Measurements from ENCODE around the gene NXPE4.
"Not testable (repeated sequence)": the region's sequence is repeated elsewhere in the genome, so short reads cannot be mapped to it uniquely, and the experiment has no call there.

DNA sequence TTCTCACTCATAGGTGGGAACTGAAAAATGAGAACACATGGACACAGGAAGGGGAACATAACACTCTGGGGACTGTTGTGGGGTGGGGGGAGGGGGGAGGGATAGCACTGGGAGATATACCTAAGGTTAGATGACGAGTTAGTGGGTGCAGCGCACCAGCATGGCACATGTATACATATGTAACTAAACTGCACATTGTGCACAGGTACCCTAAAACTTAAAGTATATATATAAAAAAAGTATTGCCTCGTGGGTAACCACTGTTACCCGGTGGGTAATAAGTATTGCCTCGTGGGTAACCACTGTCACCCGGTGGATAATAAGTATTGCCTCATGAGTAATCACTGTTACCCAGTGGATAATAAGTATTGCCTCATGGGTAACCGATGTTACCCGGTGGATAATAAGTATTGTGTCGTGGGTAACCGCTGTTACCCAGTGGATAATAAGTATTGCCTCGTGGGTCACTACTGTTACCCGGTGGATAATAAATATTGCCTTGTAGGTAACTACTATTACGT is 35.9 kb upstream of the NXPE4 start:
- TF ChIP-seq, protein P1, sequence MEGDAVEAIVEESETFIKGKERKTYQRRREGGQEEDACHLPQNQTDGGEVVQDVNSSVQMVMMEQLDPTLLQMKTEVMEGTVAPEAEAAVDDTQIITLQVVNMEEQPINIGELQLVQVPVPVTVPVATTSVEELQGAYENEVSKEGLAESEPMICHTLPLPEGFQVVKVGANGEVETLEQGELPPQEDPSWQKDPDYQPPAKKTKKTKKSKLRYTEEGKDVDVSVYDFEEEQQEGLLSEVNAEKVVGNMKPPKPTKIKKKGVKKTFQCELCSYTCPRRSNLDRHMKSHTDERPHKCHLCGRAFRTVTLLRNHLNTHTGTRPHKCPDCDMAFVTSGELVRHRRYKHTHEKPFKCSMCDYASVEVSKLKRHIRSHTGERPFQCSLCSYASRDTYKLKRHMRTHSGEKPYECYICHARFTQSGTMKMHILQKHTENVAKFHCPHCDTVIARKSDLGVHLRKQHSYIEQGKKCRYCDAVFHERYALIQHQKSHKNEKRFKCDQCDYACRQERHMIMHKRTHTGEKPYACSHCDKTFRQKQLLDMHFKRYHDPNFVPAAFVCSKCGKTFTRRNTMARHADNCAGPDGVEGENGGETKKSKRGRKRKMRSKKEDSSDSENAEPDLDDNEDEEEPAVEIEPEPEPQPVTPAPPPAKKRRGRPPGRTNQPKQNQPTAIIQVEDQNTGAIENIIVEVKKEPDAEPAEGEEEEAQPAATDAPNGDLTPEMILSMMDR (IDR thresholded peaks at IDR 0.05; ENCODE audit: insufficient read depth, low read length, poor library complexity, severe bottlenecking) = not testable (repeated sequence)
- not testable (repeated sequence) for TF ChIP-seq EZH2phosphoT487 (conservative IDR thresholded peaks at IDR 0.05; ENCODE audit: low read length)
